GM18526 (cell line): ENCODE measurements around the gene AXIN2.

Experiments used
- POLR2A ChIP-seq: IDR thresholded peaks from 3 replicates; pipeline ENCODE4 v1.6.1; 2011; ENCODE audit not compliant: insufficient read length; ENCODE audit errors: extremely low read depth

The AXIN2 gene

GRCh38 chr17:65592125-65592965 lies 30.9 kb upstream of the AXIN2 start:
- no peak for TF ChIP-seq POLR2A

- no peak for TF ChIP-seq POLR2A
Measured at GRCh38 chr17:65589321-65589720, 27.9 kb upstream of the AXIN2 start.

- no peak for TF ChIP-seq POLR2A
Measured at GRCh38 chr17:65588181-65588808, 26.8 kb upstream of the AXIN2 start.

GRCh38 chr17:65587534-65588180 lies 26.2 kb upstream of the AXIN2 start:
- no peak for TF ChIP-seq POLR2A

GRCh38 chr17:65586899-65587298 lies 25.5 kb upstream of the AXIN2 start:
- no peak for TF ChIP-seq POLR2A

- TF ChIP-seq POLR2A: no peak
Measured at GRCh38 chr17:65584604-65585521, 23.4 kb upstream of the AXIN2 start.

GRCh38 chr17:65583921-65584603 lies 22.6 kb upstream of the AXIN2 start:
- no peak for TF ChIP-seq POLR2A

GRCh38 chr17:65576939-65577338 lies 15.5 kb upstream of the AXIN2 start:
- TF ChIP-seq POLR2A: no peak

GRCh38 chr17:65573282-65573602 lies 11.8 kb upstream of the AXIN2 start:
- no peak for TF ChIP-seq POLR2A

- no peak for TF ChIP-seq POLR2A
Measured at GRCh38 chr17:65572581-65573281, 11.3 kb upstream of the AXIN2 start.

- TF ChIP-seq POLR2A: no peak
Measured at GRCh38 chr17:65572186-65572580, 10.7 kb upstream of the AXIN2 start.

- TF ChIP-seq POLR2A: no peak
Measured at GRCh38 chr17:65568918-65569317, 7.5 kb upstream of the AXIN2 start.

- TF ChIP-seq POLR2A: no peak
Measured at GRCh38 chr17:65567566-65567965, 6.1 kb upstream of the AXIN2 start.

- no peak for TF ChIP-seq POLR2A
Measured at GRCh38 chr17:65565559-65565958, 4.1 kb upstream of the AXIN2 start.

- no peak for TF ChIP-seq POLR2A
Measured at GRCh38 chr17:65564793-65565192, 3.3 kb upstream of the AXIN2 start.

GRCh38 chr17:65562206-65562531 lies 721 bp upstream of the AXIN2 start:
- no peak for TF ChIP-seq POLR2A
